Lung (tissue), 16 donors: ENCODE data around the gene RFXAP. TPM values are rescaled to one million over a fixed set of nuclear protein-coding genes. Genes with fewer than 3 reads are reported as not detected.

Experiments used
- ATAC-seq: fragments of 200-7000 bp; cut with Tn5 transposase; one replicate; pipeline ENCODE4 v1.9.1; 2020; ENCODE audit warnings: moderate number of reproducible peaks; ENCODE audit not compliant: insufficient read depth, low FRiP score
- DNase-seq, 3 donors: peaks; one replicate each; pipeline ENCODE4 v3.0.0-alpha.2; 2013 to 2017
- H3K27ac ChIP-seq, 2 donors: one replicate each; pipeline ENCODE4 v1.5.1; 2013; ENCODE audit warnings: mild to moderate bottlenecking in 2 of 2, moderate library complexity in 2 of 2, control low read depth in 1 of 2, inconsistent platforms in 1 of 2, low read depth in 1 of 2, low read length in 1 of 2
- H3K27me3 ChIP-seq, 3 donors: one replicate each; pipeline ENCODE4 v1.5.1; 2013; ENCODE audit warnings: low read length in 2 of 3; ENCODE audit not compliant: control insufficient read depth in 3 of 3, insufficient read depth in 3 of 3
- H3K36me3 ChIP-seq, 4 donors: one replicate each; pipeline ENCODE4 v1.5.1; 2013; ENCODE audit warnings: low read length in 4 of 4, mild to moderate bottlenecking in 1 of 4, moderate library complexity in 1 of 4; ENCODE audit not compliant: control insufficient read depth in 4 of 4, insufficient read depth in 4 of 4
- H3K4me1 ChIP-seq, 5 donors: one replicate each; pipeline ENCODE4 v1.5.1; 2013; ENCODE audit warnings: low read length in 5 of 5, mild to moderate bottlenecking in 2 of 5, moderate library complexity in 1 of 5; ENCODE audit not compliant: control insufficient read depth in 5 of 5, insufficient read depth in 5 of 5
- H3K4me3 ChIP-seq: one replicate; pipeline ENCODE4 v1.5.1; 2013; ENCODE audit warnings: mild to moderate bottlenecking, control low read depth, moderate library complexity
- H3K9ac ChIP-seq, 2 donors: one replicate each; pipeline ENCODE4 v1.5.1; 2013; ENCODE audit warnings: low read length in 2 of 2, control low read depth in 1 of 2; ENCODE audit not compliant: insufficient read depth in 1 of 2
- H3K9me3 ChIP-seq, 4 donors: one replicate each; pipeline ENCODE4 v1.5.1; 2013; ENCODE audit warnings: low read length in 3 of 4, mild to moderate bottlenecking in 1 of 4, moderate library complexity in 1 of 4; ENCODE audit not compliant: control insufficient read depth in 4 of 4, insufficient read depth in 3 of 4
- CTCF ChIP-seq: IDR thresholded peaks from 2 replicates; pipeline ENCODE4 v1.5.1; 2012; ENCODE audit warnings: mild to moderate bottlenecking; ENCODE audit errors: control extremely low read depth, extremely low read depth
- WGBS, 2 donors: extraction: QIAGEN DNeasy Blood & Tissue Kit; methylation state at CpG; one replicate each; pipeline ENCODE4 v1.1.7; 2013; 5-methylcytosine and 5-hydroxymethylcytosine counted together
- long read RNA-seq, 5 donors: transcript quantifications; one replicate each; lab custom pipeline, GENCODE V29; 2026
- polyA plus RNA-seq, 2 donors: library from polyadenylated mRNA; stranded (reverse); fragments of 200-250 nt; gene quantifications; one replicate each; pipeline ENCODE4 v1.2.1, GENCODE V29; 2013
- total RNA-seq, 2 donors: library from RNA; depleted of rRNA in 1 of 2; stranded (reverse); fragments of >200 nt in 1 of 2; gene quantifications; one replicate each; pipeline ENCODE4 v1.2.1, GENCODE V29; 2014 to 2021
- donor health status: control.
- donor health status: control.
- donor health status: Bipolar disorder and iron deficiency.
- donor health status: healthy.
- donor health status: DM: yes; HTN: yes; CAD: no.

Gene RFXAP
- total RNA-seq (1 to 10 TPM; 5.4 to 9.5 TPM), polyA plus RNA-seq (1 to 10 TPM; 3.0 to 4.4 TPM)
- long read RNA-seq, donor 1, transcript RFXAP-201 (3 exons, 2,304 nt), result major isoform, 7 of 20 reads
- long read RNA-seq, donor 1, partial matches to known transcripts, result 13 of 20 reads
- long read RNA-seq, donor 1, other reads (novel, unspliced or antisense), result 0 of 20 reads
- long read RNA-seq, donor 2, partial matches to known transcripts, result 13 of 28 reads
- long read RNA-seq, donor 2, other reads (novel, unspliced or antisense), result 12 of 28 reads
- long read RNA-seq, donor 3, transcript RFXAP-201 (3 exons, 2,304 nt), result major isoform, 7 of 66 reads
- long read RNA-seq, donor 3, partial matches to known transcripts, result 41 of 66 reads
- long read RNA-seq, donor 3, other reads (novel, unspliced or antisense), result 18 of 66 reads
- long read RNA-seq, donor 4, partial matches to known transcripts, result 0 of 4 reads
- long read RNA-seq, donor 4, other reads (novel, unspliced or antisense), result 0 of 4 reads
- long read RNA-seq, donor 5, transcript RFXAP-201 (3 exons, 2,304 nt), result major isoform, 9 of 9 reads
- long read RNA-seq, donor 5, partial matches to known transcripts, result 0 of 9 reads
- long read RNA-seq, donor 5, other reads (novel, unspliced or antisense), result 0 of 9 reads

GRCh38 chr13:36818804-36819738 is at the start of gene RFXAP:
Gene RFXAP (plus strand): TSS chr13:36819222. CDS start chr13:36819358, 136 bp downstream.
- no peak for TF ChIP-seq CTCF

GRCh38 chr13:36769545-36769944 is 49.5 kb upstream of the RFXAP start:
- 84 to 91% methylated on average over 4 of the region's 4 CpGs for WGBS, 2 donors
- peaks cover 0 to 4% (median 1%) of the 10 kb centered on the region in 4 donors for H3K9me3 ChIP-seq
- ATAC-seq, result no peak

More at GRCh38 chr13:36818804-36819738, at the start of gene RFXAP:
- peak within 1 kb of the TSS in 1 of 2 donors; percentile 87 for H3K9ac ChIP-seq
- H3K4me3 ChIP-seq, result peak within 1 kb of the TSS; percentile 96
- H3K27me3 ChIP-seq, result no peaks in the 10 kb centered on the region
- DNase-seq (peak; percentile 91 to 94 (median 92)), ATAC-seq (peak; percentile 97)
- peaks cover 0 to 2% (median 0%) of the 10 kb centered on the region in 4 donors for H3K9me3 ChIP-seq
- peak within 1 kb of the TSS; percentile 51 to 75 for H3K27ac ChIP-seq
- H3K36me3 ChIP-seq, result no peaks in the 10 kb centered on the region
- WGBS, 2 donors, result 0 to 1% methylated on average over 74 to 78 of the region's 78 CpGs
- H3K4me1 ChIP-seq, result peaks cover 6 to 32% (median 12%) of the 10 kb centered on the region in 5 donors

GRCh38 chr13:36770741-36771140 is 48.3 kb upstream of the RFXAP start:
- no peak for TF ChIP-seq CTCF
- DNase-seq (no peak), ATAC-seq (no peak)
- H3K4me3 ChIP-seq, result no peak overlapping the region
- H3K9me3 ChIP-seq, result peaks cover 0 to 4% (median 1%) of the 10 kb centered on the region in 4 donors
- no peaks in the 10 kb centered on the region for H3K4me1 ChIP-seq
- no peak overlapping the region for H3K27ac ChIP-seq
- no peak overlapping the region for H3K9ac ChIP-seq
- no peaks in the 10 kb centered on the region for H3K36me3 ChIP-seq
- 81 to 91% methylated on average over 2 of the region's 2 CpGs for WGBS, 2 donors
- no peaks in the 10 kb centered on the region for H3K27me3 ChIP-seq

More at GRCh38 chr13:36769545-36769944, 49.5 kb upstream of the RFXAP start:
- Histone ChIP-seq H3K4me1 (no peaks in the 10 kb centered on the region), H3K9ac (no peak overlapping the region), H3K36me3 (no peaks in the 10 kb centered on the region), H3K27me3 (no peaks in the 10 kb centered on the region), H3K4me3 (no peak overlapping the region), H3K27ac (no peak overlapping the region)
- TF ChIP-seq CTCF, result no peak
- DNase-seq, result no peak
